ENCODE measurements around the gene MARK3.

Gene MARK3

GRCh38 chr14:103432627-103433026, 47.4 kb downstream of the MARK3 start:
- DNase-seq (ENCODE audit: low read depth, low spot score): no peak
- in situ Hi-C loops (cut with HindIII; ENCODE audit: low sequenced_read_pairs): no loop called here
- no peak overlapping the region for H3K4me3 ChIP-seq (ENCODE audit: low read depth, low read length)
- no peak for TF ChIP-seq CTCF (IDR thresholded peaks at IDR 0.05; ENCODE audit: low read depth, low read length)

- in situ Hi-C loops (cut with HindIII; ENCODE audit: low sequenced_read_pairs): no loop called here
- no peak for DNase-seq (ENCODE audit: low read depth, low spot score)
- no peak overlapping the region for H3K4me3 ChIP-seq (ENCODE audit: low read depth, low read length)
- no peak for TF ChIP-seq CTCF (IDR thresholded peaks at IDR 0.05; ENCODE audit: low read depth, low read length)
Observed at GRCh38 chr14:103433916-103434563, 48.8 kb downstream of the MARK3 start.

GRCh38 chr14:103434868-103435442, 49.7 kb downstream of the MARK3 start:
- TF ChIP-seq CTCF (IDR thresholded peaks at IDR 0.05; ENCODE audit: low read depth, low read length): no peak
- H3K4me3 ChIP-seq (ENCODE audit: low read depth, low read length): no peak overlapping the region
- in situ Hi-C loops (cut with HindIII; ENCODE audit: low sequenced_read_pairs): no loop called here
- no peak for DNase-seq (ENCODE audit: low read depth, low spot score)

- H3K4me3 ChIP-seq (ENCODE audit: low read depth, low read length): no peak overlapping the region
- in situ Hi-C loops (cut with HindIII; ENCODE audit: low sequenced_read_pairs): no loop called here
- DNase-seq (ENCODE audit: low read depth, low spot score): peak; percentile 23
- no peak for TF ChIP-seq CTCF (IDR thresholded peaks at IDR 0.05; ENCODE audit: low read depth, low read length)
Observed at GRCh38 chr14:103436533-103436932, 51.3 kb downstream of the MARK3 start.

- H3K4me3 ChIP-seq (ENCODE audit: low read depth, low read length): no peak overlapping the region
- in situ Hi-C loops (cut with HindIII; ENCODE audit: low sequenced_read_pairs): no loop called here
- TF ChIP-seq CTCF (IDR thresholded peaks at IDR 0.05; ENCODE audit: low read depth, low read length): no peak
Observed at GRCh38 chr14:103442288-103442687, 57.1 kb downstream of the MARK3 start.

GRCh38 chr14:103443111-103443510, 57.9 kb downstream of the MARK3 start:
- no peak for TF ChIP-seq CTCF (IDR thresholded peaks at IDR 0.05; ENCODE audit: low read depth, low read length)
- in situ Hi-C loops (cut with HindIII; ENCODE audit: low sequenced_read_pairs): no loop called here
- no peak for DNase-seq (ENCODE audit: low read depth, low spot score)
- no peak overlapping the region for H3K4me3 ChIP-seq (ENCODE audit: low read depth, low read length)

More at GRCh38 chr14:103442288-103442687, 57.1 kb downstream of the MARK3 start:
- DNase-seq (ENCODE audit: low read depth, low spot score): no peak
